Measurements from ENCODE around the gene ICAM5. TPM values are rescaled to one million over a fixed set of nuclear protein-coding genes. Genes with fewer than 3 reads are reported as not detected.
"Not testable (repeated sequence)": the region's sequence is repeated elsewhere in the genome, so short reads cannot be mapped to it uniquely, and the experiment has no call there.

Gene ICAM5
- total and polyA plus RNA-seq, 9 of the 15 experiments (the other 6 are each of a cell fraction or from before 2014, with no cell fraction given) = 0.10 to 114 (median 13.7) TPM

- TF ChIP-seq PRMT5 (CRISPR knock-in tag; IDR thresholded peaks at IDR 0.05) (0 out of 2 replicates have a peak, but pooled peaks have one; percentile 10), ZNF263 (CRISPR knock-in tag; IDR thresholded peaks at IDR 0.05; ENCODE audit: borderline replicate concordance) (peak; percentile 14; the same call in 1 of the 2 replicates), GTF3C2 (IDR thresholded peaks at IDR 0.05; ENCODE audit: borderline replicate concordance, extremely low read depth, insufficient read length) (no peak)
Observed at GRCh38 chr19:10335352-10335985, 45.7 kb downstream of the ICAM5 start (continued).

- CTCF ChIA-PET (ENCODE audit: low intra/inter-chr PET ratio); ATAC-seq; H3K9me1 ChIP-seq (ENCODE audit: control insufficient read depth, insufficient read depth, low read length); FAIRE-seq; H3K9me3 ChIP-seq (replicated peaks; ENCODE audit: control insufficient read depth, insufficient read depth, low read depth, low read length); H3K27ac ChIP-seq (ENCODE audit: extremely low read depth, low read depth, low read length); H3K4me2 ChIP-seq (ENCODE audit: insufficient read depth, low read length); H3K36me3 ChIP-seq (ENCODE audit: control insufficient read depth, insufficient read depth, low read length); H3K9ac ChIP-seq (ENCODE audit: insufficient read depth in 1 of 2, low read depth in 2 of 2, low read length in 2 of 2); H2AFZ ChIP-seq (ENCODE audit: low read depth, low read length); BruUV-seq (replicated peaks); in situ Hi-C loops (cut with MboI); intact Hi-C loops (cut with micrococcal nuclease); H4K20me1 ChIP-seq (replicated peaks; ENCODE audit: control insufficient read depth, insufficient read depth, low read length); H3K4me3 ChIP-seq; H3K27me3 ChIP-seq (ENCODE audit: control insufficient read depth in 2 of 2, insufficient read depth in 2 of 2, low read length in 2 of 2); DNase-seq (ENCODE audit: extremely low read depth in 1 of 4, low spot score in 3 of 4); TF ChIP-seq ATF3 (CRISPR knock-in tag; conservative IDR thresholded peaks at IDR 0.05): not testable (repeated sequence)
- POLR2A ChIA-PET = interaction anchor here (3.9 kb wide), 1 partner anchor 8 kb away, joined by 29 read pairs; no protein-coding TSS in a partner anchor
- Histone ChIP-seq H3K79me2 (ENCODE audit: control insufficient read depth, insufficient read depth, low read length) (peaks cover 38% of the 10 kb centered on the region), H3K4me1 (replicated peaks in 1 of 2; ENCODE audit: control insufficient read depth in 2 of 2, insufficient read depth in 2 of 2, low read length in 2 of 2) (peaks cover 14 to 42% of the 10 kb centered on the region in 2 experiments; a peak in 4 of 5 replicates)
- TF ChIP-seq ATF3 (IDR thresholded peaks at IDR 0.05) (peak; percentile 12; the same call in 1 of the 2 replicates), ZNF384 (IDR thresholded peaks at IDR 0.05; ENCODE audit: low read depth, low read length) (peak; percentile 23; the same call in 1 of the 2 replicates), ZBTB33 (CRISPR knock-in tag; IDR thresholded peaks at IDR 0.05) (0 out of 2 replicates have a peak, but pooled peaks have one; percentile 15)
- WGBS (ENCODE audit: insufficient coverage, low coverage, missing lambda C conversion rate) = 78% methylated on average over 9 of the region's 9 CpGs
Observed at GRCh38 chr19:10336725-10337124, 47.0 kb downstream of the ICAM5 start.

All from K562 (cell line).